Measurements from ENCODE around the gene FUT8. TPM values are rescaled to one million over a fixed set of nuclear protein-coding genes. Genes with fewer than 3 reads are reported as not detected.
"Not testable (repeated sequence)": the region's sequence is repeated elsewhere in the genome, so short reads cannot be mapped to it uniquely, and the experiment has no call there.

FUT8 gene
- total RNA-seq, 1 donor from 2014 or later, result 181 TPM

DNA sequence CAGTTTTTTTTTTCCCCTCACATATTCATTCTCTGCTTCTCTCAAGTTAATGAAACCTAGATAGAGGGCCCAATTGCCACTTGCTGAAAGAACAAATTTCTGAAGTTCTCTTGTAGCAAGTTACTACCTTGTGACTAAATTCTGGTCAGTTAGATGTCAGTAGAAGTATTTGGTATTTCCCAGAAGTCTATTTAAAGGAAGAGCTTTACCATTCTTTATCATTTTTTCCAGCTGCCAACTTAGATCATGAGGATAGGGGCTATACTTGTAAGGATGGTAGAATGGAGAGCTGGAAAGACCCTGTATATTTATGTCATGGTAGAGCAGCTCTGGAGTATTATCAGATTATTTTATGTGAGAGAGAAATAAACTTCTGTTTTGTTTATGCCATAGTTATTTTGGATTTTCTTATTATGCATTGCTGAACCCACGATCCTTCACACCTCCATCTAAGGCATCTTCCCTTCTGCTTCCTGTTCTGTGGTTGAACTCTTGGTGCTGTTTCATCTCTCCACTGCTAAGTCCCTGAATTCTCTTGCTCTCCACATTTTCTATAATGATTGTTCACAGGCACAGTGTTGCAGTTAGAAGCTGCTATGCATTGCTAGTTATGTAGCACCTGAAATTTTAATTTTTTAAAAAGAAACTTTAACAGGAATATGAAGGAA is 25.9 kb downstream of the FUT8 start:
- Mint-ChIP-seq H3K4me1 (ENCODE audit: low read depth) (peaks cover 46% of the 10 kb centered on the region), H3K4me3 (peak overlapping the region; percentile 38), H3K27me3 (ENCODE audit: insufficient read depth) (no peaks in the 10 kb centered on the region), H3K27ac (peak overlapping the region; percentile 90), H3K9me3 (peaks cover 3% of the 10 kb centered on the region), H3K36me3 (ENCODE audit: low read depth) (peaks cover 30% of the 10 kb centered on the region)
- no peak for DNase-seq (ENCODE audit: low spot score)
- intact Hi-C loops (cut with micrococcal nuclease), result loop anchor here (1.0 to 5.0 kb wide), 5 partner anchors 23 to 228 kb away; no protein-coding TSS in a partner anchor

- Mint-ChIP-seq H3K4me3 (peak overlapping the region; percentile 55), H3K9me3 (peaks cover 3% of the 10 kb centered on the region), H3K4me1 (ENCODE audit: low read depth) (peaks cover 42% of the 10 kb centered on the region), H3K27ac (peak overlapping the region; percentile 90), H3K36me3 (ENCODE audit: low read depth) (peaks cover 26% of the 10 kb centered on the region), H3K27me3 (ENCODE audit: insufficient read depth) (no peaks in the 10 kb centered on the region)
- intact Hi-C loops (cut with micrococcal nuclease), result loop anchor here (2.0 to 5.0 kb wide), 2 partner anchors 78 to 228 kb away; no protein-coding TSS in a partner anchor
- no peak for DNase-seq (ENCODE audit: low spot score)
These were observed 26.6 kb downstream of the FUT8 start for GRCh38 chr14:65439117-65439516.

- intact Hi-C loops (cut with micrococcal nuclease), result no loop called here
- Mint-ChIP-seq H3K27me3 (ENCODE audit: insufficient read depth) (no peaks in the 10 kb centered on the region), H3K27ac (no peak overlapping the region), H3K4me3 (no peak overlapping the region), H3K4me1 (ENCODE audit: low read depth) (peaks cover 42% of the 10 kb centered on the region), H3K9me3 (peaks cover 10% of the 10 kb centered on the region), H3K36me3 (ENCODE audit: low read depth) (peaks cover 28% of the 10 kb centered on the region)
- DNase-seq (ENCODE audit: low spot score), result no peak
These were observed 27.7 kb downstream of the FUT8 start for GRCh38 chr14:65440230-65440629.

DNA sequence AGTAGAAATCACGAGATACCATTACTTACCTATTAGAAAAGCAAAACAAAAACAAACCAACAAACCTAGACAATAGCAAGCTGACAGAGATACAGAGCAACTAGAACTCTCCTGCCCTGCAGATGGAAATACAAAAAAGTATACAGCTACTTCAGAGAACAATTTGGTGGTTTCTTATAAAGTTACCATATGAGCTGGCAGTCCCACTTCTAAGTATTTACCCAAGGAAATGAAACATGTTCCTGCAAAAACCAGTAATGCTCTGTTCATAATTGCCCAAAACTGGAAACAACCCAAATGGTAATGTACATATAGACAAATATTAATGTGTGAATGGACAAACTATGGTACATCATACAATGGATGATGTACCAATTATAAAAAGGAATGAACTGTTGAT is 31.7 kb downstream of the FUT8 start:
- intact Hi-C loops (cut with micrococcal nuclease), result loop anchor here (1.0 kb wide), 2 partner anchors 9 to 18 kb away; no protein-coding TSS in a partner anchor

DNA sequence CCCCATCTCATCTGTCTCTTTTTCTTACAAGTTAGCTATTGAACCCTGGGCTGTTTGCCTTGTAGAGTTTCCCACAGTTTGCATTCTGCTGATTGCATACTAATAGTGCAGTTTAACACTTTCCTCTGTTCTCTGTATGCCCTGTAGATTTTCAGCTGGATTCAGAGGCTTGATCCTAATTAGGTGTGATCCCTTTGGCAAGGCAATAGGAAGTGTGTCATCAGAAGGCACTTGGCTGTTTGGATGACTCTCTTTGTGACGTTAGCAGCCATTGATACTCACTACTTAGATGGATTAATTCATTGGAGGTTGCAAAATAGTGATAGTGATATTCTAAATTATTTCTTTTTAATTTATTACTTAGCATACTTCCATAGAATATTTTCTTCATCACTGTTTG is 33.6 kb downstream of the FUT8 start:
- H3K4me3 Mint-ChIP-seq, result no peak overlapping the region
- peaks cover 43% of the 10 kb centered on the region for H3K36me3 Mint-ChIP-seq (ENCODE audit: low read depth)
- DNase-seq (ENCODE audit: low spot score), result no peak
- no peaks in the 10 kb centered on the region for H3K27me3 Mint-ChIP-seq (ENCODE audit: insufficient read depth)
- H3K27ac Mint-ChIP-seq, result peak overlapping the region; percentile 31
- H3K4me1 Mint-ChIP-seq (ENCODE audit: low read depth), result peaks cover 56% of the 10 kb centered on the region
- intact Hi-C loops (cut with micrococcal nuclease), result no loop called here
- H3K9me3 Mint-ChIP-seq, result peaks cover 8% of the 10 kb centered on the region

More for the DNA sequence above, 31.7 kb downstream of the FUT8 start:
- DNase-seq (ENCODE audit: low spot score), result no peak
- H3K27ac Mint-ChIP-seq, result peak overlapping the region; percentile 67
- peaks cover 34% of the 10 kb centered on the region for H3K36me3 Mint-ChIP-seq (ENCODE audit: low read depth)
- H3K27me3 Mint-ChIP-seq (ENCODE audit: insufficient read depth), result no peaks in the 10 kb centered on the region
- H3K4me3 Mint-ChIP-seq, result peak overlapping the region; percentile 0
- H3K9me3 Mint-ChIP-seq, result peaks cover 8% of the 10 kb centered on the region
- peaks cover 44% of the 10 kb centered on the region for H3K4me1 Mint-ChIP-seq (ENCODE audit: low read depth)

DNA sequence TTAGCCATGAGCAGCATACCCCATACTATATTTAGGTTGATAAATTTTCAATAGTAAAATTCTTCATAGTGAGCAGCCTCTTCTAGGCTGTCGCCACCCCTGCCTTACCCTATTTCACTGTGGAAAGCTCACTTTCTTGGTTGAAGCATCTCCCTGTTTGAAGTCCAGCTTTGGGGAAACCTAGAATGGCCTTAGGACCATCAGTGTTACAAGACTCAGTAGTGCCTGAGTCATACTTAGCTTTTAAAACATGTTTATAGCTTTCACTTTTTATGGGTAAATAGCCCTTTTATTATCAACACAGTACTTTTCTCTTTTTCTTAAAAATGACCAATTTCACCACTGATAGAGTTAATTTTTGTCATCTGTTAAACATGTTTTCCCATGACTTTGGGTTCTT is 37.1 kb downstream of the FUT8 start:
- intact Hi-C loops (cut with micrococcal nuclease), result no loop called here
- peaks cover 10% of the 10 kb centered on the region for H3K9me3 Mint-ChIP-seq
- H3K36me3 Mint-ChIP-seq (ENCODE audit: low read depth), result peaks cover 63% of the 10 kb centered on the region
- no peak overlapping the region for H3K4me3 Mint-ChIP-seq
- H3K27me3 Mint-ChIP-seq (ENCODE audit: insufficient read depth), result no peaks in the 10 kb centered on the region
- peak overlapping the region; percentile 53 for H3K27ac Mint-ChIP-seq
- H3K4me1 Mint-ChIP-seq (ENCODE audit: low read depth), result peaks cover 66% of the 10 kb centered on the region
- DNase-seq (ENCODE audit: low spot score), result no peak

GRCh38 chr14:65453807-65454480 is 41.4 kb downstream of the FUT8 start:
- peaks cover 16% of the 10 kb centered on the region for H3K9me3 Mint-ChIP-seq
- no peak overlapping the region for H3K4me3 Mint-ChIP-seq
- H3K27ac Mint-ChIP-seq, result no peak overlapping the region
- H3K36me3 Mint-ChIP-seq (ENCODE audit: low read depth), result peaks cover 65% of the 10 kb centered on the region
- peaks cover 36% of the 10 kb centered on the region for H3K4me1 Mint-ChIP-seq (ENCODE audit: low read depth)
- DNase-seq (ENCODE audit: low spot score), result no peak
- intact Hi-C loops (cut with micrococcal nuclease), result loop anchor here (1.0 kb wide), 1 partner anchor 10 kb away; no protein-coding TSS in a partner anchor
- H3K27me3 Mint-ChIP-seq (ENCODE audit: insufficient read depth), result no peaks in the 10 kb centered on the region

DNA sequence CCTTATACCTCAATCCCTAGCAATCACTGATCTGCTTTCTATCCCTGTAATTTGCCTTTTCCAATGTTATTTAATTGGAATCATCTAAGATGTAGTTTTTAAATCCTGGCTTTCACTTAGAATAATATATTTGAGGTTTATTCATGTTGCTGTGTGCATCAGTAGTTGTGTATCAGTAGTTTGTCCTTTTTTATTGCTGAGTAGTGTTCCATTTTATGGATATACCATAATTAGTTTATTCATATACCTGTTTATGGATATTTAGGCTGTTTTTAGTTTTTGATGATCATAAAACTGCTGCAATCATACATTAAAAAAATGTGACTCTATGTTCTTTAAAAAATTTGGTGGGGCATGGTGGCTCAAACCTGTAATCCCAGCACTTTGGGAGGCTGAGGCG is 43.7 kb downstream of the FUT8 start:
- no peaks in the 10 kb centered on the region for H3K27me3 Mint-ChIP-seq (ENCODE audit: insufficient read depth)
- H3K4me3 Mint-ChIP-seq, result no peak overlapping the region
- H3K27ac Mint-ChIP-seq, result no peak overlapping the region
- H3K4me1 Mint-ChIP-seq (ENCODE audit: low read depth), result peaks cover 38% of the 10 kb centered on the region
- peaks cover 60% of the 10 kb centered on the region for H3K36me3 Mint-ChIP-seq (ENCODE audit: low read depth)
- intact Hi-C loops (cut with micrococcal nuclease), result no loop called here
- H3K9me3 Mint-ChIP-seq, result peaks cover 16% of the 10 kb centered on the region
- no peak for DNase-seq (ENCODE audit: low spot score)

DNA sequence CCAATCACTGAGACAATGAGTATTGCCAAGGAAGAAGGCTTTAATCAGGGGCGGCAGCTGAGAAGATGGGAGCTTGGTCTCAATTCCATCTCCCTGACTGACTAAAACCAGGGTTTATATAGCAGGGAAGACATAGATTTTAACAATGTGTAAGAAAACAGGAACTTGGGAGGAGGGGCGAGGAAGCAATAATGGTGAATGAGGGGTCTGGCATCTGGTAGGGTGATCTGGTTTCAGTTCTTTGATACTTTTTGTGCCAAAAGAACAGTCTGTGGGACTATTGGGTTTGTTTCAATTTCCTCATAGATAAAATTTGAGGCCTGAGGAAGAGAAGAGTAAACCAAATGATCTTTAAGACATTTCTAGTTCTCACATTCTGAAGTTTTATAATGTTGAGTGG is 49.2 kb downstream of the FUT8 start:
- peaks cover 41% of the 10 kb centered on the region for H3K4me1 Mint-ChIP-seq (ENCODE audit: low read depth)
- intact Hi-C loops (cut with micrococcal nuclease), result loop anchor here (1.0 to 5.0 kb wide), 5 partner anchors 15 to 159 kb away; no protein-coding TSS in a partner anchor
- H3K27ac Mint-ChIP-seq, result peak overlapping the region; percentile 63
- no peaks in the 10 kb centered on the region for H3K9me3 Mint-ChIP-seq
- H3K36me3 Mint-ChIP-seq (ENCODE audit: low read depth), result peaks cover 47% of the 10 kb centered on the region
- DNase-seq (ENCODE audit: low spot score), result no peak
- H3K4me3 Mint-ChIP-seq, result no peak overlapping the region
- H3K27me3 Mint-ChIP-seq (ENCODE audit: insufficient read depth), result no peaks in the 10 kb centered on the region

DNA sequence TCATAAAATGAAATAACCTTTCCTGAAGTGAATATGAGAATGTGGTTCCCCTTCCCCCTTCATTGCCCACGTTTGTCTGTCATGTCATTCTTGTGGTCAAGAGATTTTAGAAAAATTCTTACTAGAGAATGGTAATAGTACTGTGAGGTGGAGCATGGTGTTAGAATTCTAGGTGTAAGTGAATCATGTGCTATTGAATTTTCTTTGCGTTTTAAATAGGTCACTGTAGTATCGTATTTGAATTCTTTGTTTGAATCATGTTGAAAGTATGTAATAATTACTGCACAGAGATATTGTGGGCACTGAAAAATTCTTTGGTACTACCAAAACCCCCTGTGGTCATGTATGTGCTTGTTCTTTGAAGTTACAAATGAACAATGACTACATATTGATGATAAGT is 49.9 kb downstream of the FUT8 start:
- DNase-seq (ENCODE audit: low spot score), result no peak
- Mint-ChIP-seq H3K4me1 (ENCODE audit: low read depth) (peaks cover 41% of the 10 kb centered on the region), H3K27ac (peak overlapping the region; percentile 63), H3K36me3 (ENCODE audit: low read depth) (peaks cover 44% of the 10 kb centered on the region), H3K27me3 (ENCODE audit: insufficient read depth) (no peaks in the 10 kb centered on the region), H3K9me3 (no peaks in the 10 kb centered on the region), H3K4me3 (peak overlapping the region; percentile 5)
- intact Hi-C loops (cut with micrococcal nuclease), result loop anchor here (1.0 to 5.0 kb wide), 5 partner anchors 14 to 160 kb away; no protein-coding TSS in a partner anchor

DNA sequence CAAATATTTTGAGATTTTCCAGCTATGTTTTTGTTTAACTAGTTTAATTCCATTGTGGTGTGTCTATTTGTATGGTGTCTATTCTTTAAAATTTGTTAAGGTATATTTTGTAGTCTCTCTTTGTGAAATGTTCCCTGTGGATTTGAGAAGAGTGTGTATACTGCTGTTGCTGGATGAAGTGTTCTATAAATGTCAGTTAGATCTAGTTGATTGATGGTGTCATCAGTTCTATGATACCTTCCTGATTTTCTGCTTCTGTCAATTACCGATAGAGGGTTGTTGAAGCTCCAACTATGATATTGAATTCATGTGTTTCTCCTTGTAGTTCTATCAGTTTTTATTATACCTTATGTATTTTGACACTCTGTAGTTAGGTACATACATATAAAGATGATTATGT is 53.1 kb downstream of the FUT8 start:
- Mint-ChIP-seq H3K9me3 (no peaks in the 10 kb centered on the region), H3K36me3 (ENCODE audit: low read depth) (peaks cover 47% of the 10 kb centered on the region), H3K27me3 (ENCODE audit: insufficient read depth) (no peaks in the 10 kb centered on the region), H3K27ac (no peak overlapping the region), H3K4me3 (no peak overlapping the region), H3K4me1 (ENCODE audit: low read depth) (peaks cover 49% of the 10 kb centered on the region)
- intact Hi-C loops (cut with micrococcal nuclease), result no loop called here
- DNase-seq (ENCODE audit: low spot score), result no peak

GRCh38 chr14:65467926-65468325 is 55.4 kb downstream of the FUT8 start:
- intact Hi-C loops (cut with micrococcal nuclease); H3K9me3 Mint-ChIP-seq; DNase-seq (ENCODE audit: low spot score); H3K4me3 Mint-ChIP-seq; H3K27ac Mint-ChIP-seq; H3K27me3 Mint-ChIP-seq (ENCODE audit: insufficient read depth): not testable (repeated sequence)
- Mint-ChIP-seq H3K4me1 (ENCODE audit: low read depth) (peaks cover 41% of the 10 kb centered on the region), H3K36me3 (ENCODE audit: low read depth) (peaks cover 36% of the 10 kb centered on the region)

- H3K4me3 Mint-ChIP-seq, result no peak overlapping the region
- H3K36me3 Mint-ChIP-seq (ENCODE audit: low read depth), result peaks cover 39% of the 10 kb centered on the region
- no peaks in the 10 kb centered on the region for H3K27me3 Mint-ChIP-seq (ENCODE audit: insufficient read depth)
- H3K9me3 Mint-ChIP-seq, result no peaks in the 10 kb centered on the region
- intact Hi-C loops (cut with micrococcal nuclease), result no loop called here
- H3K27ac Mint-ChIP-seq, result no peak overlapping the region
- DNase-seq (ENCODE audit: low spot score), result no peak
- H3K4me1 Mint-ChIP-seq (ENCODE audit: low read depth), result peaks cover 50% of the 10 kb centered on the region
These were observed 57.4 kb downstream of the FUT8 start for GRCh38 chr14:65469903-65470302.
